Suprapubic skin (tissue), 4 donors: ENCODE measurements around the gene MNAT1.

Experiments used
- EP300 ChIP-seq: sonication (generic); formaldehyde crosslinking; IDR thresholded peaks from one replicate; pipeline ENCODE4 v1.6.1; 2017; ENCODE audit warnings: antibody characterized with exemption
- POLR2A ChIP-seq, 2 donors: fragments of 450-650 bp; IDR thresholded peaks; one replicate each; pipeline ENCODE4 v1.6.1; 2017; ENCODE audit warnings: antibody characterized with exemption in 2 of 2, mild to moderate bottlenecking in 2 of 2, moderate library complexity in 2 of 2
- POLR2AphosphoS5 ChIP-seq, 3 donors: sonication (generic); formaldehyde crosslinking; IDR thresholded peaks; one replicate each; pipeline ENCODE4 v1.6.1; 2017; ENCODE audit warnings: antibody characterized with exemption in 3 of 3
- TF ChIP-seq, protein P1 (sequence below), 2 donors: fragments of 200-600 bp in 1 of 2; fragments of 450-650 bp in 1 of 2; sonication (generic) in 1 of 2; IDR thresholded peaks; one replicate each; pipeline ENCODE4 v1.5.1; 2016 to 2019; ENCODE audit warnings: antibody characterized with exemption in 2 of 2, mild to moderate bottlenecking in 1 of 2, moderate library complexity in 1 of 2

DNA sequence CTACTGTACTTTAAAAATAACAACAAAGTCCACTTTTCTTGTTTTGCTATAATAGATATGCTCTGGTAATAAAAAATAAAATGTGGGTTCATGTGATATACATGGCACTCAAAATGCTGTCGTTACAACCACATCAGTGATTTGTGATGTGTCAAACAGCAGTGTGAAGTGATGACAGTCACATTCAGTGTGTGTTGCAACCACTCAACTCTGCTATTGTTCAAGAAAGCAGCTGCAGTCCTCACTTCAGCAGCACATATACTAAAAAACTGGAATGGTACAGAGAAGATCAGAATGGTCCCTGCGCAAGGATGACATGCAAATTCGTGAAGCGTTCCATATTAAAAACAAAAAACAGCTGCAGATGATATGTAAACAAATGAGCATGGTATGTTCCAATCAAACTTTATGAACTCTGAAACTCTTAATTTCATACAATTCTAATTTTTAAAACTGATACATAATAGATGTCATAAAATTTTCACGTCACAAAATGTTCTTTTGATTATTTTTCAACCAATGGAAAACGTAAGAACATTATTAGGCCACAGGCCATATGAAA, 239.6 kb downstream of the MNAT1 start:
- no peak for TF ChIP-seq POLR2AphosphoS5 (IDR thresholded peaks at IDR 0.05)
- TF ChIP-seq POLR2A (IDR thresholded peaks at IDR 0.05) = no peak
- TF ChIP-seq, protein P1, sequence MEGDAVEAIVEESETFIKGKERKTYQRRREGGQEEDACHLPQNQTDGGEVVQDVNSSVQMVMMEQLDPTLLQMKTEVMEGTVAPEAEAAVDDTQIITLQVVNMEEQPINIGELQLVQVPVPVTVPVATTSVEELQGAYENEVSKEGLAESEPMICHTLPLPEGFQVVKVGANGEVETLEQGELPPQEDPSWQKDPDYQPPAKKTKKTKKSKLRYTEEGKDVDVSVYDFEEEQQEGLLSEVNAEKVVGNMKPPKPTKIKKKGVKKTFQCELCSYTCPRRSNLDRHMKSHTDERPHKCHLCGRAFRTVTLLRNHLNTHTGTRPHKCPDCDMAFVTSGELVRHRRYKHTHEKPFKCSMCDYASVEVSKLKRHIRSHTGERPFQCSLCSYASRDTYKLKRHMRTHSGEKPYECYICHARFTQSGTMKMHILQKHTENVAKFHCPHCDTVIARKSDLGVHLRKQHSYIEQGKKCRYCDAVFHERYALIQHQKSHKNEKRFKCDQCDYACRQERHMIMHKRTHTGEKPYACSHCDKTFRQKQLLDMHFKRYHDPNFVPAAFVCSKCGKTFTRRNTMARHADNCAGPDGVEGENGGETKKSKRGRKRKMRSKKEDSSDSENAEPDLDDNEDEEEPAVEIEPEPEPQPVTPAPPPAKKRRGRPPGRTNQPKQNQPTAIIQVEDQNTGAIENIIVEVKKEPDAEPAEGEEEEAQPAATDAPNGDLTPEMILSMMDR (IDR thresholded peaks at IDR 0.05) = no peak
- TF ChIP-seq EP300 = no peak
